ENCODE results near the gene HOXD1.

Gene HOXD1

DNA sequence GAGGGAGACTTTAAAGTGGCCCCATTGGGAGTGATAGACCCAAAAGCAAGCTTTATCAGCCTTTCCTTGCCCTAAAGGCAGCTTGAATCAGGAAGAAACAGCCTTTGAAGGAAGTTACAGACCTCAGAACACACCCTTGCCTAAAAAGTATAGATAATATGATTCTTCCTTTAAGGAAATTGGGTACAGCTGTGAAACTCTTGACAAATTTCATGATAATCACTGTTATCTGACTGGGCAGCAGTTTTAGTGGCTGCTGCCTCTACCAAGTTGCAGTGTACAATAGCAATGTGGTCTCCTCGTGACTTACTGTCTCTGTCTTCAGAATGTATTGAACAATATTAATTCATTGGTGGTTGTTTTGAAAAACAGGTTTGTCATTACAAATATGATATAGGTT lies 16.7 kb downstream of the HOXD1 start:
- Histone ChIP-seq H3K4me2 (ENCODE audit: low read length) (no peak overlapping the region), H3K9me3 (ENCODE audit: control insufficient read depth, low read length) (no peaks in the 10 kb centered on the region), H3K79me2 (no peaks in the 10 kb centered on the region), H3K27ac (no peak overlapping the region), H3K36me3 (ENCODE audit: control insufficient read depth, insufficient read depth, low read length) (no peaks in the 10 kb centered on the region), H3K4me1 (no peaks in the 10 kb centered on the region), H3K9ac (no peak overlapping the region), H3K27me3 (ENCODE audit: control insufficient read depth, insufficient read depth, low read length) (no peaks in the 10 kb centered on the region), H3K4me3 (ENCODE audit: low read depth, low read length) (no peak overlapping the region), H2AFZ (no peak overlapping the region)
- TF ChIP-seq, protein P1, sequence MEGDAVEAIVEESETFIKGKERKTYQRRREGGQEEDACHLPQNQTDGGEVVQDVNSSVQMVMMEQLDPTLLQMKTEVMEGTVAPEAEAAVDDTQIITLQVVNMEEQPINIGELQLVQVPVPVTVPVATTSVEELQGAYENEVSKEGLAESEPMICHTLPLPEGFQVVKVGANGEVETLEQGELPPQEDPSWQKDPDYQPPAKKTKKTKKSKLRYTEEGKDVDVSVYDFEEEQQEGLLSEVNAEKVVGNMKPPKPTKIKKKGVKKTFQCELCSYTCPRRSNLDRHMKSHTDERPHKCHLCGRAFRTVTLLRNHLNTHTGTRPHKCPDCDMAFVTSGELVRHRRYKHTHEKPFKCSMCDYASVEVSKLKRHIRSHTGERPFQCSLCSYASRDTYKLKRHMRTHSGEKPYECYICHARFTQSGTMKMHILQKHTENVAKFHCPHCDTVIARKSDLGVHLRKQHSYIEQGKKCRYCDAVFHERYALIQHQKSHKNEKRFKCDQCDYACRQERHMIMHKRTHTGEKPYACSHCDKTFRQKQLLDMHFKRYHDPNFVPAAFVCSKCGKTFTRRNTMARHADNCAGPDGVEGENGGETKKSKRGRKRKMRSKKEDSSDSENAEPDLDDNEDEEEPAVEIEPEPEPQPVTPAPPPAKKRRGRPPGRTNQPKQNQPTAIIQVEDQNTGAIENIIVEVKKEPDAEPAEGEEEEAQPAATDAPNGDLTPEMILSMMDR (IDR thresholded peaks at IDR 0.05) = no peak

DNA sequence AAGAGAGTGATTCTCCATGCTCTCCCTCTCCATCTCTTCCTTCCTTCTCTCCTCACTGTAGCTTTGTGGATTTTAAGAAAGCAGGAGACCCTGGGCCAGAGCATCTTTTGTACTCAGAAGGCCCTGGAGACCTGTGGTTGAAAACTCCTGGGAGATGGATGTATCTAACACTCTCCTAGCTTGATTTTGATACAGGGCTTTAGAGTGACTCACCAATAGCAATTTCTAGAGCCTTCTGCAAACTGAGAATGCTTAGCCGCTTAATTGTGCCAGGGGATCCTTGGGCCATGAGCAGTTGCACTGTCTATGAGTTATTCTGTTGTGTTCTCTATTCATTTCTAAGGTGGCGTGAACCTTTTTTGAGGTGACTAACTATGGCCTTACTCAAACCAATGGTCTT lies 17.7 kb downstream of the HOXD1 start:
- H3K9me3 ChIP-seq (ENCODE audit: control insufficient read depth, low read length) = no peaks in the 10 kb centered on the region
- H3K4me1 ChIP-seq = no peaks in the 10 kb centered on the region
- no peaks in the 10 kb centered on the region for H3K36me3 ChIP-seq (ENCODE audit: control insufficient read depth, insufficient read depth, low read length)
- H3K27me3 ChIP-seq (ENCODE audit: control insufficient read depth, insufficient read depth, low read length) = no peaks in the 10 kb centered on the region
- H2AFZ ChIP-seq = no peak overlapping the region
- no peak overlapping the region for H3K4me2 ChIP-seq (ENCODE audit: low read length)
- H3K79me2 ChIP-seq = no peaks in the 10 kb centered on the region
- TF ChIP-seq, protein P1 (IDR thresholded peaks at IDR 0.05) = no peak
- no peak overlapping the region for H3K27ac ChIP-seq
- H3K4me3 ChIP-seq (ENCODE audit: low read depth, low read length) = no peak overlapping the region
- H3K9ac ChIP-seq = no peak overlapping the region

DNA sequence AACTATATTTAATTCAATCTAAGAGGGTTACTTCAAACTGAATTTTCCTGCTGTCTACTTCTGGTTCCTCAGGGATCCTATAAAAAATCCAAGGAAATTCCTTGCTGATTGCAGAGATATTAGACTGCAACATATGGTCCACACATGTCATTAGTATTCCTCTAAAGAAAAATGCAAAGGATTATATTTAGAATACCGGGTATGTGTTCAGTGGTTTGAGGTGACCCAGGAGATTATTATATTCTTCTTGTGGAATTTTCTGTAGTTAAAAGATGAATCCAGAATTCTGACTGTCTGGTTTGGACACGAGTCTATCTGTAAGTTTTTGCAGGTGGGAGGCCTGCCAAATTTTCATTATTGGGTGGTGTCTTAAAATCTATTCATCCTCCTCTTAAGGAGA lies 18.2 kb downstream of the HOXD1 start:
- no peaks in the 10 kb centered on the region for H3K36me3 ChIP-seq (ENCODE audit: control insufficient read depth, insufficient read depth, low read length)
- H3K4me2 ChIP-seq (ENCODE audit: low read length) = no peak overlapping the region
- H3K27me3 ChIP-seq (ENCODE audit: control insufficient read depth, insufficient read depth, low read length) = no peaks in the 10 kb centered on the region
- no peak overlapping the region for H3K9ac ChIP-seq
- H3K4me3 ChIP-seq (ENCODE audit: low read depth, low read length) = no peak overlapping the region
- no peak overlapping the region for H2AFZ ChIP-seq
- H3K79me2 ChIP-seq = no peaks in the 10 kb centered on the region
- no peak overlapping the region for H3K27ac ChIP-seq
- H3K9me3 ChIP-seq (ENCODE audit: control insufficient read depth, low read length) = no peaks in the 10 kb centered on the region
- TF ChIP-seq, protein P1 (IDR thresholded peaks at IDR 0.05) = no peak
- H3K4me1 ChIP-seq = no peaks in the 10 kb centered on the region

DNA sequence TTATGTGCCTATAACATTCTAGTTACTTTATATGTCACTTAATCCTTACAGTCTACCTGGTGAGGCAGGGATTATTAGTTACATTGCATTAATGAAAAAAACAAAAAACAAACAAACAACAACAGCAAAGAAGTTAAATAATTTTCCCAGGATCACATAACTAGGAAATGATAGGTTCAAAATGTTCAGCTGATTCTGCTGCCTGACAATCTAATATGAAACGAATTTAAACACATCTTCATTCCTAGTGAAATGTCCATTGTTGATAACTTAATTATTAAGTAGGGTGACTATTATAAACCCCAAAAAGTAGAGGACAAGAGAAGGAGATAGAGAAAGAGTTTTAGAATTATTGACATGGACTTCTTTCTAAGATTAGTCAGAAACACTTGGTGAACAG lies 22.6 kb downstream of the HOXD1 start:
- no peak overlapping the region for H3K4me3 ChIP-seq (ENCODE audit: low read depth, low read length)
- H3K27ac ChIP-seq = no peak overlapping the region
- H3K27me3 ChIP-seq (ENCODE audit: control insufficient read depth, insufficient read depth, low read length) = no peaks in the 10 kb centered on the region
- no peaks in the 10 kb centered on the region for H3K79me2 ChIP-seq
- TF ChIP-seq, protein P1 (IDR thresholded peaks at IDR 0.05) = no peak
- H2AFZ ChIP-seq = no peak overlapping the region
- no peaks in the 10 kb centered on the region for H3K4me1 ChIP-seq
- H3K9me3 ChIP-seq (ENCODE audit: control insufficient read depth, low read length) = no peaks in the 10 kb centered on the region
- no peak overlapping the region for H3K4me2 ChIP-seq (ENCODE audit: low read length)
- no peak overlapping the region for H3K9ac ChIP-seq
- H3K36me3 ChIP-seq (ENCODE audit: control insufficient read depth, insufficient read depth, low read length) = no peaks in the 10 kb centered on the region

DNA sequence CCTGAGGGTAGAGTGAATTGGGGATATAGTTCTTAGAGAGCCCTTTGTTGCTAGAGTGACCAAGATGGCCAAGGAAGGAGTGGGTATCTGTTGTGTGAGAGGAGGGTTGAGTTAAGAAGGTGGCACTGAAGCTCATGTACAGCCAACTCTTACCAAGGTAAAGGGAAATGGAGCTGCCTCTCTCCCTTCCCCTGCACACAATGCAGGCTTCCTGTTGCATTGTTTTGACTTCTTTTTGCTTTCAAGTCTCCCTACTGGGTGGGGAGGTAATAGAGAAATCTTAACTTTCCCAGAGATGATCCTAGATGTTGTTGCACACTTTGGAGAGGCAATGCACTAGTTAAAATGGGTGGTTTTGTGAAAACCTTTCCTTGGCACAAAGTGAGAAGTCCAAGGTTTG lies 23.8 kb downstream of the HOXD1 start:
- no peaks in the 10 kb centered on the region for H3K36me3 ChIP-seq (ENCODE audit: control insufficient read depth, insufficient read depth, low read length)
- no peaks in the 10 kb centered on the region for H3K79me2 ChIP-seq
- no peak overlapping the region for H2AFZ ChIP-seq
- H3K9me3 ChIP-seq (ENCODE audit: control insufficient read depth, low read length) = no peaks in the 10 kb centered on the region
- no peak overlapping the region for H3K27ac ChIP-seq
- H3K4me1 ChIP-seq = no peaks in the 10 kb centered on the region
- no peak overlapping the region for H3K4me3 ChIP-seq (ENCODE audit: low read depth, low read length)
- TF ChIP-seq, protein P1 (IDR thresholded peaks at IDR 0.05) = no peak
- H3K9ac ChIP-seq = no peak overlapping the region
- no peaks in the 10 kb centered on the region for H3K27me3 ChIP-seq (ENCODE audit: control insufficient read depth, insufficient read depth, low read length)
- no peak overlapping the region for H3K4me2 ChIP-seq (ENCODE audit: low read length)
